ENCODE data around the gene E2F2.
"Not testable (repeated sequence)": the region's sequence is repeated elsewhere in the genome, so short reads cannot be mapped to it uniquely, and the experiment has no call there.

Gene E2F2

DNA sequence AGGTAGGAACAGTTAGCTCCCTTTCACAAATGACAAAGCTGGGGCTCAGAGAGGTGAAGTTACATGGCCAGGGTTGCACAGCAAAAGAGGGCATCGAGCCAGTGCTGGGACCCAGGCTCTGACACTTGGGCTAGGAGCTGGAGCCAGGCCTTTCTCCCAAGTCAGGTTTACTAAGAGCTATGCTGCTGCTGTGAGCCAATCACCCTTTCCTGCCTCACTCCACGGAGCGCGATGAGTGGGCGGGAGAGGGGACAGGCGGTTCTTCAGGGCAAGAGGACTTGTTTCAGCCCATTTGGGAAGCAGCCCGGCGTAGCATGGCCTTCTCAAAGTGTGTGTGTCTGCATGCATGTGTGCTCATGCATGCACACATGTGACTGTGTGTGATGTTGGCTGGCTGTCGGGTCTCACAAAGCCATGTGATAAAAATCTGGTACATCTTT is 17.7 kb upstream of the E2F2 start:
- no peak for DNase-seq (ENCODE audit: insufficient read length, low spot score)
- FAIRE-seq, result no peak

DNA sequence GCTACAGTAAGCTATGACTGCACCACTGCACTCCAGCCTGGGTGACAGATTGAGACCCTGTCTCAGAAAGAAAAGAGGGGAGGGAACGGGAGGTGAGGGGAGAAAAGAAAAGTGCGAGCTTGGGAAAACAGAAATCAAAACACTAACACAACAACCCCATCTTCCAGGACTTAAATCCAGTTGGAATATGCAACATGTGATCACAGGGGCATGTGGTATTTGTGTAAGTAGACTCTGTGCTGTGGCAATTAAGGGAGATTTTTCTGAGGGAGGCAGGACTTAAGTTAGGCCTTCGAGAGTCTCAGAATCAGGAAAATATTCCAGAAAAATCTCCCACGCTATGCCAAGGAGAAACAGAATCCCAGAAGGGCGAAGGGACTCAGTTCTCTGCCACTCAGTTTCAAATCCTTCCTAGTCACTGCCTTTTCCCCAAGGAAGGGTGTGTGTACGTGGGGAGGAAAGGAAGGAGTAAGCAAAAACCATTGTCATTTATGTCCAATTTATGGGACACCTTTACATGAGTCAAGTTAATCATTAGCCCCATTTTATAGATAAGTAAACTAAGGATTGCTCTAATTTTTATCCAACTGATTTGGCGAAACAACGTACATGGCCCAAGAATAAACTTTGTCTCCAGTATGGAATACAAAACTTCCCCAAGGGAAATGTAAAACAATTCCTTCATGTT is 16.0 kb upstream of the E2F2 start:
- DNase-seq (ENCODE audit: insufficient read length, low spot score), result no peak
- no peak for FAIRE-seq

DNA sequence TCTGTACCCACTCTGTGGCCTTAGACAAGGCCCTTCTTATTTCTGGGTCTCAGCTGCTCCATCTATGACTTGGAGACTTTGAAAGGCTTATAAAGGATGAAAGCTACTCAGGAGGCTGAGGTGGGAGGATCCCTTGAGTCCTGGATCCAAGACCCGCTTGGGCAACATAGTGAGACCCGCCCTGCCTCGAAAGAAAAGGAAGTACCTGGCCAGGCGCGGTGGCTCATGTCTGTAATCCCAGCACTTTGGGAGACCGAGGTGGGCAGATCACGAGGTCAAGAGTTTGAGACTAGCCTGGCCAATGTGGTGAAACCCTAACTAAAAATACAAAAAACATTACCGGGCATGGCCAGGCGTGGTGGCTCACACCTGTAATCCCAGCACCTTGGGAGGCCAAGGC is 14.8 kb upstream of the E2F2 start:
- FAIRE-seq (no peak), DNase-seq (ENCODE audit: insufficient read length, low spot score) (no peak)

DNA sequence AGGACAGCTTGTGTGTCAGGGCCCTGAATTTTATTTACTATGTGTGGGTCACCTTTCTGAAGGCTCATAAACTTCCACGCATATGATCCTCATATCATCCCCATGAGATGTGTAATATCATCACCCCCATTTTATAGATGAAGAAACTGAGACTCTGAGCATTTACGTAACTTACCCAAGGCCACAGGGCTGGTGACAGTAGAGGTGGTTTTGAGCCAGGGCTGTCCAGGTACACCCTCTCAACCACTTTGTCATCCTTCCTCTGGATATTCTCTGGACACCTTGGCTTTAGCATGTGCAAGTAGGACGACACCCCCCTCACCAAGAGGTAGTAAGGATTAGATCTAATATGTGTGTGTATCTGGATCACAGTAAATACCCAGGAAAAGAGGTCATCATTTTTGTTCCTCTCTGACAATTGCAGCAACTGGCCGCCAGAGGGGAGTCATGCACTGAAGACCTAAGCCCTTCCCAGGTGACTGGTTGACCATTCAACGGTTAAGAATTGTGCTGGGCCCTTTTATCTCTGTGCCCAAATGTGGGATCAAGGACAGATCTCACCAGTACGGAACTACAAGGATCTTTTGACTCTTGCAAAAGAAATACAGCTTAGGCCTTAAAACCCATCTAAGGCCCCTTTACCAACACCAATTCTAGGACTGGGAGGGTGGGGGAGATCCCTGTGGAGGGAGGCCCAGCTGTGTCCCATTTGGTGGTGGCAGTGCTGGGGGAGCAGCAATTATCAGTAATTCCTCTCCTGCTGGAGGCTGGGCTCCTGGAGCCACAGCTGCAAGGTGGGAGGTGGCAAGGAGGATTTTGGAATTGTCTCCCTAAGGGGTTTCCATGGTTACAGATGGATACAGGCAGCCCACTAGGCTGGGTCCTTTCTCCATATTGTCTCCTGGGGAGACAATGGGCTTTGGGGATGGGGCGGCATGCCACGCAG is 13.7 kb upstream of the E2F2 start:
- FAIRE-seq (no peak), DNase-seq (ENCODE audit: insufficient read length, low spot score) (peak; percentile 67)

GRCh38 chr1:23543707-23544443 is 12.8 kb upstream of the E2F2 start:
- DNase-seq (ENCODE audit: insufficient read length, low spot score) (no peak), FAIRE-seq (no peak)

DNA sequence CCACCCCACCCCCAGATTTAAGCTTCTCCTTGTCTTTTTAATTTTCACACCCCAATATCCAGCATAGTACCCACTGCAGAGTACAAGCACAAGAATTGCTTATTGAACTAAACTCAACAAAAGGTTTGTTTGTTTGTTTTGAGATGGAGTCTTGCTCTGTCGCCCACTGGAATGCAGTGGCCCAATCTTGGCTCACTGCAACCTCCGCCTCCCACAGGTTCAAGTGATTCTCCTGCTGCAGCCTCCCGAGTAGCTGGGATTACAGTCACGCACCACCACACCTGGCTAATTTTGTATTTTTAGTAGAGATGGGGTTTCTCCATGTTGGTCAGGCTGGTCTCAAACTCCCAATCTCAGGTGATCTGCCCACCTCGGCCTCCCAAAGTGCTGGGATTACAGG is 11.9 kb upstream of the E2F2 start:
- not testable (repeated sequence) for DNase-seq (ENCODE audit: insufficient read length, low spot score)

GRCh38 chr1:23539698-23540266 is 8.7 kb upstream of the E2F2 start:
- DNase-seq (ENCODE audit: insufficient read length, low spot score) (peak; percentile 91), FAIRE-seq (no peak)

More for the DNA sequence above, 11.9 kb upstream of the E2F2 start:
- not testable (repeated sequence) for FAIRE-seq

DNA sequence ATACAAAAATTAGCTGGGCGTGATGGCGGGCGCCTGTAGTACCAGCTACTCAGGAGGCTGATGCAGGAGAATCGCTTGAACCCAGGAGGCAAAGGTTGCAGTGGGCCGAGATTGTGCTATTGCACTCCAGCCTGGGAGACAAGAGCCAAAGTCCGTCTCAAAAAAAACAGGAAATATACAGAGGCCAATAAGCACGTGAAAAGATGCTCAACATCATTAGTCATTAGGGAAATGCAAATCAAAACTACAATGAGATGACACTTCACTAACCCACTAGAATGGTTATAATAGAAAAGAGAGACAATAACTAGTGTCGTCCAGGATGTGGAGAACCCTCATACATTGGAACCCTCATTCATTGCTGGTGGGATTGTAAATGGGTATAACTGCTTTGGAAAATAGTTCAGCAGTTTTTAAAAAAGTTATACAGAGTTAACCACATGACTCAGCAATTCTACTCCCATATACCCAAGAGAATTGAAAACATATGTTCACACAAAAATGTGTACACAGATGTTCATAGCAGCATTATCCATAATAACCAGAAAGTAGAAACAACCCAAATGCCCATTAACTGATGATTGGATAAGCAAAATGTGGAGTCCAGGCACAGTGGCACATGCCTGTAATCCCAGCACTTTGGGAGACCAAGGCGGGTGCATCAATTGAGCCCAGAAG is 6.4 kb upstream of the E2F2 start:
- FAIRE-seq (no peak), DNase-seq (ENCODE audit: insufficient read length, low spot score) (no peak)

GRCh38 chr1:23533246-23534023 is 2.4 kb upstream of the E2F2 start:
- FAIRE-seq (no peak), DNase-seq (ENCODE audit: insufficient read length, low spot score) (no peak)

- DNase-seq (ENCODE audit: insufficient read length, low spot score) (no peak), FAIRE-seq (no peak)
Measured at GRCh38 chr1:23531562-23532094, 595 bp upstream of the E2F2 start.

- FAIRE-seq (no peak), DNase-seq (ENCODE audit: insufficient read length, low spot score) (no peak)
Measured at GRCh38 chr1:23530087-23530746, 816 bp downstream of the E2F2 start.

GRCh38 chr1:23529146-23530086 is 1.6 kb downstream of the E2F2 start:
- FAIRE-seq (no peak), DNase-seq (ENCODE audit: insufficient read length, low spot score) (no peak)

DNA sequence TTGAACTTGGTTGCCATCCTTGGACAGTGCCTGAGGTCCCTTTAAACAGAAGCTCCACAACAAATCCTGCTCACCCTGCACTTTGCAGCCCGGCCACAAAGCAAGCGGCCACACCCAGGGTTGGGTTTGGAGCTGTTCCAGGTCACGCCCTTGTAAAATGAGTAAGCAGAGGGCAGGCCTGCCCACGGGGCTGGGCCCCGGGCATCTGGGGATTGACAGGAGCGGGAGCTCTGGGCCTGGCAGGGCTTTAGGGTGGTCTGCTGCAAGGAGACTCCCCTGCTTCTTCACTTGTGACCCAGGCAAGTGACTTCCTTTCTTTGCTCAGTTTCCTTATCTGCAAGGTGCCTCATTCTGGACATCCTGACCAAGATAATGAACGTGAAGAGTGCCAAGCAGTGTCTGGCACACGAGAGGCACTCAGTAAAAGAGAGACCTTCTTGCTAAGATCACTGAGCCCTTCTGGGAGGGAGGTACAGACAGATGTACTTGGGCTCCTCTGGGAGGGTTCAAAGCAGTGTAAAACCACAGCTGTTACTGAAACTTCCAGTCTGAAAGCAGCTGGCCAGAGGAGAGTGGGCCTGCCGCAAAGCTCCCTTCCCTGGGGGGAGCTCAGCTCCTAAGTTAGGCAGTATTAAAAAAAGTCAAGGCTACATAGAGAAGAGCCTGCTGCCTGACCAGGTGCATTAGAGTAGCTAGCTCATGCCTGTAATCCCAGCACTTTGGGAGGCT is 2.6 kb downstream of the E2F2 start:
- DNase-seq (ENCODE audit: insufficient read length, low spot score) (peak; percentile 79), FAIRE-seq (no peak)

DNA sequence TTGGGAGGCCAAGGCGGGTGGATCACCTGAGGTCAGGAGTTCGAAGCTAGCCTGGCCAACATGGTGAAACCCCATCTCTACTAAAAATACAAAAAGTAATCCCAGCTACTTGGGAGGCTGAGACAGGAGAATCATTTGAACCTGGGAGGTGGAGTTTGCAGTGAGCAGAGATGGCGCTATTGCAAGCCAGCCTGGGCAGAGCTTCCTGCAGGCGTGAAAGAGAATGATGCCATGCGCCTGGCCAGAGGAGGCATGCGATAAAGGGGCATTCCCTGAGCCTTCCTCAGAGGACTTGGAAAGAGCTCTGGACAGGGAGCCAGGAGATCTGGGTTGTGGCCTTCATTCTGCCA is 3.2 kb downstream of the E2F2 start:
- FAIRE-seq, result no peak
- DNase-seq (ENCODE audit: insufficient read length, low spot score), result no peak

DNA sequence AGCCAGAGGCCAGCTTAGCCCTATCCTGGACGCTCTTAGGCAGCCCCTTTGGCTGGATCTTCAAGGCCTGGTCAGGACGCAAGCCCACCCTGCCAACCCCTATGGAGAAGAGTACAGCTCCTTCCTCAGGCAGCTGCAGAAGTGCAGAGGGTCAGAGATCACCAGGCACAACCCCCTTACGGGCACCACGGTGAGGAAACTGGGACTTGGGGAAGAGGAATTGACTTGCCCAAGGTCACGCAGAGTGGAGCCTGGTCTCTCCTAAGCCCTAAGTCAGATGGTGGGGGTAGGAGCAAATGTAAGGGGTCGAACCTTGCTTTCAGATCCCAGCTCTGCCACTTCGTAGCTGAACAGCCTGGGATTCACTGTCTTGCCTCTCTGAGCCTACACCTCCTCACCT is 3.7 kb downstream of the E2F2 start:
- DNase-seq (ENCODE audit: insufficient read length, low spot score), result no peak
- no peak for FAIRE-seq

DNA sequence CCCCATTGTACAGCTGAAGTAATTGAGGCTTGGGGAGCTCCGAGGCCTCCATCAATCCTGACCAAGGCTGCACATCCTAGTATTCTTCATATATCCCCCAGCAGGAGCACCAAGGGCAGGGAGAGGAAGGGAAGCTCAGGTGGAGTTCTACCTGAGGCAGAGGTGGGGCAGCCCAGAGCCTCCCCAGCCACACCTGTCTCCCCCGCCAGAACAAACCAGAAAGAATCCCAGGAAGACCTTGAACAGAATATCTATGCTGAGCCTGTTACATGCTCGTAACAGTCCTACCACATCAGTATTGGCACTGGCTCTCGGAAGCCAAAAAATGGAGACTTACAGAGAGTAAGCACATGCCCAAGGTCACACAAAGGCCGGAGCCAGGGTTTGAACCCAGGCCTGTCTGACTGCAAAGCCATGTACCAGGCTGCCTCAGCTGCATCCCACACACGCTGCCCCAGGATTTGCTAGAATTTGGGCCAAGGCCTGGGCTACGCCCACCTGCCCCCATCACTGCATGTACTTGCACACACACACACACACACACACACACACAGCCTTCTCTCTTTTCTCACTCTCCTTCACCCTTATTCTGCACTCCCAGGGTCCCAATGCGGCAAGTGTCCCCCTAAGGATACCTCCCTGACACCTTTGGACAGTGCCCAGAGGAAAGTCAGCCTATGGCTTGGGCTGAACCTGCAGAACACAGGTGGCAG is 4.5 kb downstream of the E2F2 start:
- DNase-seq (ENCODE audit: insufficient read length, low spot score) (no peak), FAIRE-seq (no peak)

Measured in HTR-8/SVneo (cell line).